ENCODE measurements around the gene NXPE3. TPM values are rescaled to one million over a fixed set of nuclear protein-coding genes. Genes with fewer than 3 reads are reported as not detected.
A peak's percentile ranks its signal among the peaks of the same experiment; 100 is the strongest.
"Not testable (repeated sequence)": the region's sequence is repeated elsewhere in the genome, so short reads cannot be mapped to it uniquely, and the experiment has no call there.

Gene NXPE3
- total RNA-seq, 2 experiments from 2014 or later: 19.9 to 22.5 TPM

DNA sequence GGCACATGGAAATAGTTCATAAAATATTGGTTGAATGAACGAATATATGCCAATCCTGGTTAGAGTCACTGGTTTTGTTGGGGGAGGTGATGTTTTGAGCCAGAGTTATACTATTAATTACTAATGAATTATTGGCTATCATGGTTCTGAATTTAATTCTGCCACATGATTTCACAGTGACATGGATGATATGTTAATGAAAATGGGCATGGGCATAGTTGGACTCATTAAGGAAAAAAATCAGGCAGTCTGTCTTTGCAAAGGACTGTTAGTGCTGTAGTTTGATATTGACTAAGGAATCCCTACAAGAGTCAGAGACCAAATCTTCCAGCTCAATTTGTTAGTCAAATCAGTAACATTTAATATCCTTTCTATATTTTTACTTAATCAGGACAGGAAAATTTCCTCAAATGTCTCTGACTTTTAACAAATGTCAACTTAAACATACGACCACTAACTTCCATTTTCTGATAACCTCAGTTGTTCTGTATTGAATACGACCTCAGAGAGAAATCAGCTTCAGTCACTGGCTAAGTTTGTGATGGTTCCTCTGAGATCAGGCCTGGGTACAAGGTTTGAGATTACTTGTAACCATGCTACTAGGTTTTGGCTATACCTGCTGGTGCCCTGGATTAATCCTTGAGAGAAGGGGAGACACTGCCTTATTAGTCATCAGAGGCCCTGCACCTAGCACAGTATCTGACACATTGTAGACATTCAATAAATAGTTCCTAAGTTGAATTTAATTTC lies 83.6 kb downstream of the NXPE3 start:
- Mint-ChIP-seq H3K27ac (peak overlapping the region; percentile 47), H3K4me1 (peaks cover 55% of the 10 kb centered on the region), H3K9me3 (no peaks in the 10 kb centered on the region), H3K36me3 (peaks cover 48% of the 10 kb centered on the region), H3K27me3 (no peaks in the 10 kb centered on the region), H3K4me3 (no peak overlapping the region)
- no peak for DNase-seq

DNA sequence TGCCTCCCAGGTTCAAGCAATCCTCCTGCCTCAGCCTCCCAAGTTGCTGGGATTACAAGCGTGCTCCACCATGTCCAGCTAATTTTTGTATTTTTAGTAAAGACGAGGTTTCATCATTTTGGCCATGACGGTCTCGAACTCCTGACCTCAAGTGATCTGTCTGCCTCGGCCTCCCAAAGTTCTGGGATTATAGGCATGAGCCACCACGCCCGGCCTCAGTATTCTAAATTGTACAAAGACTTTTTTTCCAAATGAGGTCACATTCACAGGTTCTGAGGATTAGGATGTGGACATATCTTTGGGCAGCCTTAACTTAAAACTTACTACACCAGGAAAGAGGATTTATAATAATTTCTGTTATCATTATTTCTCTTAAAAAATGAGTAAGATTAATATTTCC lies 85.9 kb downstream of the NXPE3 start:
- H3K9me3 Mint-ChIP-seq, H3K27me3 Mint-ChIP-seq, DNase-seq, H3K4me3 Mint-ChIP-seq, H3K27ac Mint-ChIP-seq: not testable (repeated sequence)
- Mint-ChIP-seq H3K4me1 (peaks cover 35% of the 10 kb centered on the region), H3K36me3 (peaks cover 27% of the 10 kb centered on the region)

DNA sequence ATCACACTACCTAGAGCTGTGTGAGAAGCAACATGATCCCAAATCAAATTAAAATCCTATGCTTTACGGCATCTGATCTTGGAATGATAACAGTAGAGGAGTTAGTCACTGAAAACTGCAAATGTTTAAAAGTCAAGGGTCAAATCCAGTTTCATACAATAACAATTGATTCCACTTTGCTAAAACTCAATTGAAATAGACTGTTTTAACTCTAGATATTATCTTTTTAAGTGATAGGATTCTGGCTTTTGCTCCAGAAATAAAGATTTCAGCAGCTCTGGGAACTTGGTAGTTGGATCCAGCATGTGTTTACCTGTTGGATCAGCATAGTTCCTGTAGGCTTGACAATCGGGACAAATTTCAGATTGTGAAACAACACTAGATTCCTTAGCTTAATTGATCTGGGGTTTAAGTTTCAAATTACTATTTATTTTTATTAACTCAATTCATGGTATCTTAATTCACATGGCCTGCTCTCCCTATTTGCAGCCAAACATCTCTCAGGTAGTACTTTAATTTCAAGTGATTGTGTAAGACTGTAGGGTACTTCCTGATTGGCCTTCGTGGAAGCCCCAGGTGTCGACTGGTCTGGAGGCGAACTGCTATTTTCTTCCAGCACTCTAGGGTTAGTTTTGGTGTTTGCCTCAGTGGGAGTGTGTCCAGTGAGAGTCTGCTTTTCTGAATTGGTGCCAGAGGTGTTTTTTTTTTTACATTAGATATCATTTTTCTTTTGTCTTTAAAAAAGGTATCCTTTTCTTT lies 86.9 kb downstream of the NXPE3 start:
- Mint-ChIP-seq H3K27ac (no peak overlapping the region), H3K4me3 (no peak overlapping the region), H3K9me3 (no peaks in the 10 kb centered on the region), H3K36me3 (peaks cover 22% of the 10 kb centered on the region), H3K27me3 (no peaks in the 10 kb centered on the region), H3K4me1 (peaks cover 31% of the 10 kb centered on the region)
- no peak for DNase-seq

DNA sequence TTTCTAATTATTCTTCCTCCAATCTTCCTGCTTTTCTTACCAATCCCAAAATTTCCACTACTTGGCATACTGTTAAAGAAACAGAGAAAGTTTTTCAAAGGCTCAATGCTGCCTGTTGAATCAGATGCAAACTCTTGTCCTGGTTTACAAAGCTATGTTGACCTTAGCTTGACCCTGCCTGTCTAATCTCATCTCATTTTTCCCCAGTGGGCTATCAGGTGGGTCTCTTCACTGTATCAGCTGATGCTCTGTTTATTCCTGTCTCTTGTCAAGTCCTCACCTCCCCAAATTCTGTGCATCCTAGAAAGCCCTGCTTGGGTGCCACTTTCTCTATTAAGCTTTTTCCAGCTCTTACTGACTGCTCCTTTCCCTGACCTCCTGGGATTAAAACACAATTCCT lies 88.5 kb downstream of the NXPE3 start:
- DNase-seq: no peak
- no peaks in the 10 kb centered on the region for H3K9me3 Mint-ChIP-seq
- no peaks in the 10 kb centered on the region for H3K27me3 Mint-ChIP-seq
- H3K4me3 Mint-ChIP-seq: no peak overlapping the region
- no peak overlapping the region for H3K27ac Mint-ChIP-seq
- H3K36me3 Mint-ChIP-seq: peaks cover 8% of the 10 kb centered on the region
- peaks cover 15% of the 10 kb centered on the region for H3K4me1 Mint-ChIP-seq

DNA sequence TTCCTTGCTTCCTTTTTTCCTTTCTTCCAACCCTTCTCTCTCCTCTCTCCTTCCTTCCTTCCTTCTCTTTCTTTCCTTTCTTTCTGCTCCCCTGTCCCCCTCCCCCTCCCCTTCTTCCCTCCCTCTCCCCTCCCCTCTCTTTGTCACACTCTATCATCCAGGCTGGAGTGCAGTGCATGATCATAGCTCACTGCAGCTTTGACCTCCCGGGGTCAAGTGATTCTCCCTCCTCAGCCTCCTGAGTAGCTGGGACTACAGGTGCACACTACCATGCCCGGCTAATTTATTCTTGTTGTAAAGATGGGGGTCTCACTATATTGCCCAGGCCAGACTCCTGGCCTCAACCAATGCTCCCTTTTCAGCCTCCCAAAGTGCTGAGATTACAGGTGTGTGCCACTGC lies 89.0 kb downstream of the NXPE3 start:
- Mint-ChIP-seq H3K4me3 (no peak overlapping the region), H3K27me3 (no peaks in the 10 kb centered on the region), H3K9me3 (no peaks in the 10 kb centered on the region), H3K36me3 (peaks cover 6% of the 10 kb centered on the region), H3K4me1 (peaks cover 11% of the 10 kb centered on the region), H3K27ac (no peak overlapping the region)
- DNase-seq: no peak

DNA sequence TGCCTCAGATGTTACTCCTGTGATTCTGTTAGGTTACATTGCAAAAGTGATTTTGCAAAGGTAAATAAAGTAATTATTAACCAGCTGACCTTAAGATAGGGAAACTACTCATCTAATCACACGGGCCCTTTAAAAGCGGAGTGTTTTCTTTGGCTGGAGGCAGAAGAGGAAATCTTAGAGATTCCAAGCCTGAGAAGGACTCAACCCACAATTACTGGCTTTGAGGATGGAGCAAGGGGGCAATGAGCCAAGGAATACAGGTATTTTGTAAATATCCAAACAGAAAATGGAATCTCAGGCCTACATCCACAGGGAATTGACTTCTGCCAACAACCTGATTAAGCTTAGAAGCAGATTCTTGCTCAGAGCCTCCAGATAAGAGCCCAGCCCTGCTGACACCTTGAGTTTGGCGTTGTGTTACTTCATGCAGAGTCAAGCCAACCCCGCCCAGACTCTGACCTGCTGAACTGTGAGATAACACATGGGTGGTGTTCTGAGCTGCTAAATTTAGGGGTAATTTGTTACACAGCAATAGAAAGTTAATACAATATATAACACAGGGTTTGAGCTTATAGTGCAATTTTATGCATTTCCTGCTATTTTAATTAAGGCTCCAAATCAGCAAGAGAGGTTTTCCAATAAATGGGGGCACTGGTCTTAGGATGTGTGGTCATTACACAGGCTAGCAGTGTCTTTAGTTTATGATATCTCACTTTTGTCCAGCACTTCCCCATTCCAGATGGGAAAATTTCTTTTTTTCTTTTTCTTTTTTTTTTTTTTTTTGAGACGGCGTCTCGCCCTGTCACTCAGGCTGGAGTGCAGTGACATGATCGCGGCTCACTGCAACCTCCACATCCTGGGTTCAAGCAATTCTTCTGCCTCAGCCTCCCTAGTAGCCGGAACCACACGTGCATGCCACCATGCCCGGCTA lies 89.8 kb downstream of the NXPE3 start:
- H3K36me3 Mint-ChIP-seq: no peaks in the 10 kb centered on the region
- no peaks in the 10 kb centered on the region for H3K27me3 Mint-ChIP-seq
- no peaks in the 10 kb centered on the region for H3K9me3 Mint-ChIP-seq
- H3K4me3 Mint-ChIP-seq: no peak overlapping the region
- peaks cover 5% of the 10 kb centered on the region for H3K4me1 Mint-ChIP-seq
- no peak for DNase-seq
- H3K27ac Mint-ChIP-seq: no peak overlapping the region

DNA sequence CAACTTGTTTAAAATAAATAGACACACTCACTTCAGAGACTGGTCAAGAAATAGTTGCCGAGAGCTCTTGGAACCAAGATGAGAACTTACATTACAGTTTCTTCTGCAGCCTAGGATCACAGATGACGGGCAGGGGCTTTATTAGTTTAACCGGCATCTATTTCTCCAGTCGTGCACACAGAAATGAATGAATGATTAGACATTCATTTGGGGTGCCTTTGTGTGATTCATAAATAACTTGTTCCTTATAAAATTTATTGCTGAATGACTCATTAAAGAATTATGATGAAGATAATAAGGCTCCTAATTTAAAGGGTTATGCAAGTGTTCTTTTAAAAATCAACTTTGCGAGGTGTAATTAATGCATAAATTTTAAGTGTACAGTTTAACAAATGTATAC lies 91.1 kb downstream of the NXPE3 start:
- no peaks in the 10 kb centered on the region for H3K36me3 Mint-ChIP-seq
- no peak overlapping the region for H3K4me3 Mint-ChIP-seq
- no peaks in the 10 kb centered on the region for H3K27me3 Mint-ChIP-seq
- H3K9me3 Mint-ChIP-seq: peaks cover 2% of the 10 kb centered on the region
- no peaks in the 10 kb centered on the region for H3K4me1 Mint-ChIP-seq
- DNase-seq: no peak
- H3K27ac Mint-ChIP-seq: no peak overlapping the region

DNA sequence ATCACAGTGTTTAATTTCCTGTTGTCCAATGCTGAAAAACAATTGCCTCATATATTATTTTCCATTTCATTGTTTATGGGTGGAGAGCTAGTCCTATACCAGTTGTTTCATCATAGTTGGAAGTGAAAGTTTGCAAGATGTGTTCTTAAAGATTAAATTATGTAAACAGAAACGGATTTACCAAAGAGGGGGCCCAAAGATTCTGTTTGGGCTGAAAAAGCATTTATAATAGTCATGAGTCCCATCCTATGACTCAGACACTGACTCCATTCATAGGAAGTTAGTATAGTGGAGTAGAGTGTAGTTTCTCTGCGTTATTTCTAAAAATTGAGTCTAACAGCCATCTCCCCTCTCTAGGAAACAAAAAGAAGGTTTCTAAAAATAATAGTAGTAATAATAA lies 94.6 kb downstream of the NXPE3 start:
- Mint-ChIP-seq H3K27me3 (no peaks in the 10 kb centered on the region), H3K4me3 (no peak overlapping the region), H3K36me3 (no peaks in the 10 kb centered on the region), H3K4me1 (no peaks in the 10 kb centered on the region), H3K9me3 (peaks cover 2% of the 10 kb centered on the region), H3K27ac (no peak overlapping the region)
- no peak for DNase-seq

DNA sequence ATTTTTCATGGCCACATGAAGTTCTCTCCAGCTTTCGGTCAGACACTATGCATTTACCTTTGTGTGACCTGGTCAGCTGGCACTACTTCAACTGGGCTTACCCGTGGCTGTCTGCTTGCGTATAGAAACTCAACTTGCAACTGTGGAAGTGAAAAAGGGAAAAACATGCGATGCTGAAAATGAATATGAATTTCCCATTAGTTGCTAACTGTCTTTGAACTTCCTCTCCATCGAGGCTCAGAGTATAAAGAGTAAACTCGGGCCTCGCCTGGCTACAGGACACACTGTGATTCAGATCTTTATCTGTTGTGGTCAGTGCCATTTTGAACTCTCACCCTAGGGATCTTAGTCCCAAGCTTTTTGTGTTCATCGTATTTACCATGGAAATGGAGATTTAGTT lies 97.1 kb downstream of the NXPE3 start:
- Mint-ChIP-seq H3K9me3 (peaks cover 2% of the 10 kb centered on the region), H3K4me3 (no peak overlapping the region), H3K27ac (no peak overlapping the region), H3K36me3 (no peaks in the 10 kb centered on the region), H3K27me3 (no peaks in the 10 kb centered on the region), H3K4me1 (no peaks in the 10 kb centered on the region)
- no peak for DNase-seq

Other genes starting within 250 kb of the NXPE3 start
- 10 to 100 TPM; 78.0 to 85.3 TPM for gene TRMT10C, start 217.3 kb upstream of the NXPE3 start, total RNA-seq
- 100 to 1,000 TPM; 181 to 186 TPM for gene PCNP, start 205.0 kb upstream of the NXPE3 start, total RNA-seq
- gene ZBTB11, start 102.1 kb upstream of the NXPE3 start, total RNA-seq: 10 to 100 TPM; 23.8 to 24.3 TPM
- gene RPL24, start 92.5 kb upstream of the NXPE3 start, total RNA-seq: 1,000 to 10,000 TPM; 1,777 TPM
- gene CEP97, start 54.6 kb upstream of the NXPE3 start, total RNA-seq: 10 to 100 TPM; 16.1 to 17.1 TPM
- gene NFKBIZ, start 70.3 kb downstream of the NXPE3 start, total RNA-seq: 10 to 100 TPM; 57.7 to 58.8 TPM

Measured in activated naive CD8-positive, alpha-beta T cell treated with anti-CD3 and anti-CD28 coated beads for 36 hours (primary cell).